Fibroblast of lung (primary cell): ENCODE results near the gene ELAVL1.

Source experiments
- EZH2 ChIP-seq: IDR thresholded peaks from 2 replicates; pipeline ENCODE4 v1.5.1; 2012; ENCODE audit warnings: low read length, control low read depth, mild to moderate bottlenecking; ENCODE audit errors: missing control alignments
- TF ChIP-seq, protein P1 (sequence below), 2 donors: IDR thresholded peaks in 1 of 2; conservative IDR thresholded peaks in 1 of 2; 1 replicate in 1 of 2; 2 replicates in 1 of 2; pipeline ENCODE4 v1.5.1; 2011 to 2012; ENCODE audit warnings: low read length in 2 of 2, control low read depth in 1 of 2, inconsistent platforms in 1 of 2, low read depth in 1 of 2, mild to moderate bottlenecking in 1 of 2

DNA sequence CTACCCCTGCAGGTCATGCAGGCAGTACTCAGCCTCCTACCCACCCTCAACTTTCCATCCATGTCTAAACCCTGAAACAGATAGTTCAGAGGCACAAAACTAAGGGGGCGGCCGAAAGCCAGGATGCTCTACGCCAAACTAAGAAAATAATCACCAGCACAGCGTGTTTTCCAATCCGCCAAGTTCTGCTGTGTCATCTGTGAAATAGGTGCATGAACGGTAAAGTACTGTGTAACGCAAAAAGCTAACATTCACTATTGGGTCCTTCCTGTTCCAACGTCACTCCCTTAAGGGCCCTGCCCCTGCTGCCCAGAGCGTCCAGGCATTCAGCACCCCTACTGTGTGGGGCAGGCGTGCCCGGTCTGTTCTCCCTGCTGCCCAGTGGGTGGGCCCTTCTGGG, 49.7 kb downstream of the ELAVL1 start:
- TF ChIP-seq, protein P1, sequence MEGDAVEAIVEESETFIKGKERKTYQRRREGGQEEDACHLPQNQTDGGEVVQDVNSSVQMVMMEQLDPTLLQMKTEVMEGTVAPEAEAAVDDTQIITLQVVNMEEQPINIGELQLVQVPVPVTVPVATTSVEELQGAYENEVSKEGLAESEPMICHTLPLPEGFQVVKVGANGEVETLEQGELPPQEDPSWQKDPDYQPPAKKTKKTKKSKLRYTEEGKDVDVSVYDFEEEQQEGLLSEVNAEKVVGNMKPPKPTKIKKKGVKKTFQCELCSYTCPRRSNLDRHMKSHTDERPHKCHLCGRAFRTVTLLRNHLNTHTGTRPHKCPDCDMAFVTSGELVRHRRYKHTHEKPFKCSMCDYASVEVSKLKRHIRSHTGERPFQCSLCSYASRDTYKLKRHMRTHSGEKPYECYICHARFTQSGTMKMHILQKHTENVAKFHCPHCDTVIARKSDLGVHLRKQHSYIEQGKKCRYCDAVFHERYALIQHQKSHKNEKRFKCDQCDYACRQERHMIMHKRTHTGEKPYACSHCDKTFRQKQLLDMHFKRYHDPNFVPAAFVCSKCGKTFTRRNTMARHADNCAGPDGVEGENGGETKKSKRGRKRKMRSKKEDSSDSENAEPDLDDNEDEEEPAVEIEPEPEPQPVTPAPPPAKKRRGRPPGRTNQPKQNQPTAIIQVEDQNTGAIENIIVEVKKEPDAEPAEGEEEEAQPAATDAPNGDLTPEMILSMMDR (conservative IDR thresholded peaks at IDR 0.05 in 1 of 2, IDR thresholded peaks at IDR 0.05 in 1 of 2; ENCODE audit: low read depth in 1 of 2, low read length in 2 of 2) = no peak
- TF ChIP-seq EZH2 = no peak
